GM19351 (cell line): Measurements from ENCODE around the gene RTF2.
A peak's percentile ranks its signal among the peaks of the same experiment; 100 is the strongest.
"Not testable (repeated sequence)": the region's sequence is repeated elsewhere in the genome, so short reads cannot be mapped to it uniquely, and the experiment has no call there.

ENCODE experiments used
- ATAC-seq: cut with Tn5 transposase; IDR thresholded peaks from one replicate; pipeline ENCODE4 v1.9.1; 2021; ENCODE audit warnings: mild to moderate bottlenecking, moderate library complexity; ENCODE audit not compliant: unreplicated experiment

Gene RTF2

GRCh38 chr20:56532946-56533345 is 64.5 kb downstream of the RTF2 start, which contains the start of gene FAM209B:
Gene FAM209B (plus strand): TSS chr20:56533246. CDS start chr20:56533342, 96 bp downstream.
- not testable (repeated sequence) for ATAC-seq

DNA sequence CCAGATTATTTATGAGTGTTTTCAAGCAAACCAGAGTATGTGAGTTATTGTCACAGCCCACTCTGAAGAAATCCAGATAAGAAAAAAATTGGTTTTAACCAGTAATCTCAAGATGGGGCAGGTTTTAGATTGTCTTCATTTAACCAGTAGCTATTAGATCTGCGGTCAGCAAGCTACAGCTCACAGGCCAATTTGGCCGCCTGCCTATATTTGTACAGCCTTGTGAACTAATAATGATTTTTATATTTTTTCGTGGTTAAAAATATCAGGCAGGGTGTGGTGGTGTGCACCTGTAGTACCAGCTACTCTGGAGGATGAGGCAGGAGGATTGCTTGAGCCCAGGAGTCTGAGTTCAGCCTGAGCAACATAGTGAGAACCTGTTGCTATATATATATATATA is 69.6 kb downstream of the RTF2 start:
- no peak for ATAC-seq

DNA sequence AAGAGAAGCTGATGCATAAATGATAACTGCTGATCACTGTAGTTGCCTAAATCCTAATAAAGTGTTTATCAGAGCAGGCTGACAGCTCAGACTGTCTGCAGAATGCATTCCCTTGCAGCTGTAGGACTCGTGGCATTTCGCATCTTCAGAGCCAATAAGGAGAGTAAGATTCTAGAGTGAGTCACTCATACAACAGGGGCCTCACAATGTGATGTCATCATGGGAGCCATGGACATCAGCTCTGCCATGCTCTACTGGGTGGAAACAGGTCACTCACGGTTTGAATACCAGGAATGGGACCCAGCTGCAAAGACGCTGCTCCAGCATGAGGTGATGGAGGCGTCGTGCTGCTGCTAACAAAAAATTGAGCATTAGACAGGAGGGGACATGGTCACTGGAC is 72.0 kb downstream of the RTF2 start:
- no peak for ATAC-seq

GRCh38 chr20:56542489-56543030 is 74.1 kb downstream of the RTF2 start:
- no peak for ATAC-seq

- ATAC-seq: no peak
Measured at GRCh38 chr20:56551571-56551970, 83.1 kb downstream of the RTF2 start.

GRCh38 chr20:56552911-56553629 is 84.6 kb downstream of the RTF2 start:
- ATAC-seq: no peak

DNA sequence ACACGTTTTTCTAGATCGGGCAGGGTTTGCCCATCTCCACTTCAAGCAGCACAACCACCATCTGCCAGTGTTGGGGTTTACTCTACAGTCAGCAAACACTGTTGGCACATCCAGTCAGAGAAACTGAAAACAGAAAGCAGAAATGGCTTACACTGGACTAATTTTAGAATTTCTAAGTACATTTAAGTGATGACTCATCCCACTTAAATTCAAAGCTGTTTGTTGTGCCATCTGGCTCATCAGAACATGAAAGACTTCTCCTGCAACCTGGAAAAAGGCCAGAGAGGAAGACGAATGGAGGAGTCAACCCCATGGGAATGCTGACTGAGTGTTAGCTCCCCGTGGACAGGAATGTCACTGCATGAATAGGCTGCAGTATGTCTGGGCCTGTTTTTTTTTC is 86.4 kb downstream of the RTF2 start:
- ATAC-seq: peak; percentile 88

DNA sequence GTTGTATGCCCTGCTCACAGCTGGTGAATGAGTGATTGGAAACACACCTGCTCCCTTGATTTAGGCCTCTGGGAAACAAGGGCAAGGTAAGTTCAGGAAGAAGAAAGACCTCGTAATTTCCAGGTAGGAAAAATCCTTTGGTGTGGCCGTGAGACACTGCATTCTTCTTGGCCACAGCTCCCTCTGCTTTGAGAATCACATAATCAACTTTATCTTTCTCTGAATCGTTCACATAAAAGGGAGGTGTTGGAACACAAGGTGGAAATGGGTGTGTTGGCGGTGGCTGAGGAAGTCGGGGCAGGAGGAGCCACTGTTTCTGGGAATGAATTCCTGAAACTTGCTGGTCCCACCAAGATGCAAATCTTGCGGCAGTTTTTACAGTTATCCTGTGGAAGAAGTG is 90.5 kb downstream of the RTF2 start:
- no peak for ATAC-seq

GRCh38 chr20:56564526-56564925 is 96.1 kb downstream of the RTF2 start:
- ATAC-seq: not testable (repeated sequence)

- no peak for ATAC-seq
Measured at GRCh38 chr20:56565511-56565910, 97.1 kb downstream of the RTF2 start.

GRCh38 chr20:56566621-56567020 is 98.2 kb downstream of the RTF2 start:
- ATAC-seq: no peak
